Esophagus muscularis mucosa (tissue), 4 donors: ENCODE results near the gene DNER. TPM values are rescaled to one million over a fixed set of nuclear protein-coding genes. Genes with fewer than 3 reads are reported as not detected.

Experiments
- DNase-seq: peaks from one replicate; pipeline ENCODE4 v3.0.0-alpha.2; 2017; ENCODE audit errors: extremely low spot score
- H3K27ac ChIP-seq, 4 donors: fragments of 200-600 bp; sonication (generic); replicated peaks in 1 of 4; 1 replicate in 3 of 4; 2 replicates in 1 of 4; pipeline ENCODE4 v1.5.1; 2016 to 2019; ENCODE audit warnings: mild to moderate bottlenecking in 1 of 4
- H3K27me3 ChIP-seq, 4 donors: fragments of 200-600 bp; sonication (generic); one replicate each; pipeline versions ENCODE4 v1.5.1 to v1.6.0; 2016 to 2019
- H3K36me3 ChIP-seq, 4 donors: fragments of 200-600 bp; sonication (generic); one replicate each; pipeline ENCODE4 v1.5.1; 2016 to 2019
- H3K4me1 ChIP-seq, 4 donors: fragments of 200-600 bp; sonication (generic); one replicate each; pipeline ENCODE4 v1.5.1; 2016 to 2019
- H3K4me3 ChIP-seq, 4 donors: fragments of 200-600 bp; sonication (generic); 1 replicate in 2 of 4; 2 replicates in 2 of 4; pipeline ENCODE4 v1.5.1; 2016 to 2019; ENCODE audit warnings: mild to moderate bottlenecking in 4 of 4, moderate library complexity in 1 of 4
- H3K9me3 ChIP-seq, 4 donors: fragments of 200-600 bp; sonication (generic); 1 replicate in 3 of 4; 2 replicates in 1 of 4; pipeline ENCODE4 v1.5.1; 2016 to 2019
- CTCF ChIP-seq, 3 experiments: fragments of 200-600 bp in 2 of 3; fragments of 450-650 bp in 1 of 3; sonication (generic) in 2 of 3; IDR thresholded peaks; one replicate each; pipeline ENCODE4 v1.5.1; 2017 to 2019; ENCODE audit warnings: antibody characterized with exemption in 3 of 3, mild to moderate bottlenecking in 2 of 3, moderate library complexity in 1 of 3
- EP300 ChIP-seq: sonication (generic); formaldehyde crosslinking; IDR thresholded peaks from one replicate; pipeline ENCODE4 v1.6.1; 2017; ENCODE audit warnings: antibody characterized with exemption
- POLR2A ChIP-seq: fragments of 450-650 bp; IDR thresholded peaks from one replicate; pipeline ENCODE4 v1.6.1; 2017; ENCODE audit warnings: antibody characterized with exemption, moderate library complexity, mild to moderate bottlenecking, low read depth
- POLR2AphosphoS5 ChIP-seq, 2 donors: sonication (generic); formaldehyde crosslinking; IDR thresholded peaks; one replicate each; pipeline ENCODE4 v1.6.1; 2017; ENCODE audit warnings: antibody characterized with exemption in 2 of 2
- WGBS: methylation state at CpG from one replicate; pipeline ENCODE4 v1.1.5; 2018; 5-methylcytosine and 5-hydroxymethylcytosine counted together
- intact Hi-C: fragments of 100-400 bp; cut with DNase I; formaldehyde crosslinking; loops from one replicate; pipeline ENCODE4 v1.15.1; 2023
- total RNA-seq, 4 donors: library from RNA; depleted of rRNA; stranded (reverse); fragments of >200 nt; gene quantifications; one replicate each; pipeline versions ENCODE4 v1.1.0 to v1.2.1, GENCODE V29; 2016

Gene DNER
- total RNA-seq, 4 donors from 2014 or later, result 2.9 to 5.3 (median 4.6) TPM

GRCh38 chr2:229675569-229675968 lies 38.8 kb downstream of the DNER start:
- no peaks in the 10 kb centered on the region for H3K9me3 ChIP-seq
- no peak overlapping the region for H3K4me3 ChIP-seq
- DNase-seq, result no peak
- WGBS, result 42% methylated on average over 4 of the region's 4 CpGs
- intact Hi-C loops, result no loop called here
- no peaks in the 10 kb centered on the region for H3K36me3 ChIP-seq
- H3K4me1 ChIP-seq, result no peaks in the 10 kb centered on the region
- TF ChIP-seq EP300, result no peak
- peaks cover 0 to 30% (median 0%) of the 10 kb centered on the region in 4 donors for H3K27me3 ChIP-seq
- no peak overlapping the region for H3K27ac ChIP-seq

GRCh38 chr2:229674830-229675530 lies 39.4 kb downstream of the DNER start:
- no peaks in the 10 kb centered on the region for H3K9me3 ChIP-seq
- no peak overlapping the region for H3K4me3 ChIP-seq
- no peaks in the 10 kb centered on the region for H3K36me3 ChIP-seq
- intact Hi-C loops, result no loop called here
- H3K4me1 ChIP-seq, result no peaks in the 10 kb centered on the region
- no peak for DNase-seq
- WGBS, result 82% methylated on average over 6 of the region's 6 CpGs
- no peak for TF ChIP-seq POLR2A
- no peak for TF ChIP-seq POLR2AphosphoS5 (IDR thresholded peaks at IDR 0.05)
- no peak for TF ChIP-seq EP300
- no peak for TF ChIP-seq CTCF (IDR thresholded peaks at IDR 0.05)
- H3K27me3 ChIP-seq, result peaks cover 0 to 30% (median 0%) of the 10 kb centered on the region in 4 donors
- H3K27ac ChIP-seq, result no peak overlapping the region

GRCh38 chr2:229673676-229674075 lies 40.7 kb downstream of the DNER start:
- Histone ChIP-seq H3K27ac (no peak overlapping the region), H3K27me3 (peaks cover 0 to 31% (median 0%) of the 10 kb centered on the region in 4 donors), H3K4me3 (no peak overlapping the region), H3K4me1 (no peaks in the 10 kb centered on the region), H3K9me3 (no peaks in the 10 kb centered on the region), H3K36me3 (no peaks in the 10 kb centered on the region)
- TF ChIP-seq POLR2AphosphoS5 (IDR thresholded peaks at IDR 0.05), result no peak
- no peak for TF ChIP-seq EP300
- TF ChIP-seq CTCF (IDR thresholded peaks at IDR 0.05), result no peak
- TF ChIP-seq POLR2A, result no peak
- WGBS, result 79% methylated on average over 4 of the region's 5 CpGs
- no peak for DNase-seq
- intact Hi-C loops, result no loop called here

- WGBS, result 72% methylated on average over 8 of the region's 8 CpGs
- intact Hi-C loops, result no loop called here
- H3K4me1 ChIP-seq, result no peaks in the 10 kb centered on the region
- no peak for TF ChIP-seq CTCF (IDR thresholded peaks at IDR 0.05)
- TF ChIP-seq POLR2A, result no peak
- no peak overlapping the region for H3K27ac ChIP-seq
- H3K9me3 ChIP-seq, result no peaks in the 10 kb centered on the region
- no peaks in the 10 kb centered on the region for H3K36me3 ChIP-seq
- H3K27me3 ChIP-seq, result peaks cover 0 to 21% (median 0%) of the 10 kb centered on the region in 4 donors
- H3K4me3 ChIP-seq, result no peak overlapping the region
- no peak for DNase-seq
These were observed 42.3 kb downstream of the DNER start for GRCh38 chr2:229672021-229672420.

GRCh38 chr2:229669841-229670240 lies 44.5 kb downstream of the DNER start:
- intact Hi-C loops, result no loop called here
- DNase-seq, result no peak
- 67% methylated on average over 3 of the region's 3 CpGs for WGBS

More at GRCh38 chr2:229669841-229670240, 44.5 kb downstream of the DNER start:
- no peaks in the 10 kb centered on the region for H3K4me1 ChIP-seq
- H3K36me3 ChIP-seq, result no peaks in the 10 kb centered on the region
- H3K4me3 ChIP-seq, result no peak overlapping the region
- TF ChIP-seq POLR2A (no peak), CTCF (IDR thresholded peaks at IDR 0.05) (no peak), EP300 (no peak), POLR2AphosphoS5 (IDR thresholded peaks at IDR 0.05) (no peak)
- H3K27me3 ChIP-seq, result peaks cover 0 to 13% (median 0%) of the 10 kb centered on the region in 4 donors
- H3K27ac ChIP-seq, result no peak overlapping the region
- no peaks in the 10 kb centered on the region for H3K9me3 ChIP-seq
